ENCODE measurements around the gene ZNF550.

DNA sequence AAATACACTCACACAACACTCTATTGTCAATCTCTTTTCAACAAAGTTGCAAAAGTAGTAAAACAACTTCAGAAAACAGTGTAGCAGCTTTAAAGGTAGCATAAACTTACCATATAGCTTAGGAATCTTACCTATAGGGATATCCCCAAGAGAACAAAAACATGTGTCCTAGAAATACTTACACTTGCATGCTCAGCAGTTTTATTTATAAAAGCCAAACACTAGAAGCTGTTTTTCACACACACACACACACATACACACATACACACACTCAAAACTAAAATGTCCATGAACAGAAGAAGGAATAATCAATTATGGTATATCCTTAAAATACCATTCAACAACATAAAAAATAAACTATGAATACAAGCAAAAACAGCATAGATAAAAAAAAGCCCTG is 48.2 kb downstream of the ZNF550 start:
- TF ChIP-seq CTCF (IDR thresholded peaks at IDR 0.05; ENCODE audit: insufficient read depth, low read depth, low read length) (no peak), EZH2 (IDR thresholded peaks at IDR 0.05; ENCODE audit: insufficient read depth, low read length) (no peak)

Measured in astrocyte (in vitro differentiated cells and primary cell).